ENCODE measurements around the gene TFPI.
"Not testable (repeated sequence)": the region's sequence is repeated elsewhere in the genome, so short reads cannot be mapped to it uniquely, and the experiment has no call there.

Gene TFPI

DNA sequence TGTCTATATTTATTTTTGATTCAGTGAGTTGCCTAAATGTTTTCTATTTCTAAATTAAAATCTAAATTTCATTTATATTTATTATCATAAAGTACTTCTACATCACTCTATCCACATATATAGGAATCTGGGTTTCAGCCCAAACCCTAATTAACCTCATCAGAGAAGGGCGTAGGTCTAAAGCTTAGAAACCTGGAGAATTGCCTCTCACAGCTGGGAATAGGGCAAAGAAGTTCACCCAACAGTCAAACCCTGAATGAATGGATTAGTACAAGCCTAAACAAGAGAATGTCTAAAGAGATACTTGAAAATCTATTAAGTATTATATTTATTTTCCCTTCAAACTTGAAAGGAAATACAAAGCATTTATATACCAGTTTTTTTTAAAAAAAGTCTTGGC lies 26.2 kb downstream of the TFPI start:
- DNase-seq (ENCODE audit: low read depth), result no peak

DNA sequence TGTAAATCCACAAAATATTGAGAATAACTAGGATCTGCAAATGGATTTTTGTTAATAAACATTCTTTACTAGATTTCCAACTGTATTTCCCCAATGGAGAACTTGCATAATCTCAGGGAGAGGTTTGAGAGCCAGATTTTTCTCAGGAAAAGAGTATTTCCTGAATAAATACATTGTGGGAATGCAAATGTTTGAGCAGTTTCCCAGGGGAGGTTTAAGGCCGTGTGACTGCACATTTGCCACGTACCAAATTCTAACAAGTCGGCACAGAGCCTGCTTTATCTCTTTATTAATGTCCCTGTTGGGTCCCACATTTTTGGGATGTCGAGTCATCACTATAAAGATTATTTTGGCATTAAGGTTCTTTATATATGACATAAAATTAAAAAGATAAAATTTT lies 27.0 kb downstream of the TFPI start:
- no peak for DNase-seq (ENCODE audit: low read depth)

DNA sequence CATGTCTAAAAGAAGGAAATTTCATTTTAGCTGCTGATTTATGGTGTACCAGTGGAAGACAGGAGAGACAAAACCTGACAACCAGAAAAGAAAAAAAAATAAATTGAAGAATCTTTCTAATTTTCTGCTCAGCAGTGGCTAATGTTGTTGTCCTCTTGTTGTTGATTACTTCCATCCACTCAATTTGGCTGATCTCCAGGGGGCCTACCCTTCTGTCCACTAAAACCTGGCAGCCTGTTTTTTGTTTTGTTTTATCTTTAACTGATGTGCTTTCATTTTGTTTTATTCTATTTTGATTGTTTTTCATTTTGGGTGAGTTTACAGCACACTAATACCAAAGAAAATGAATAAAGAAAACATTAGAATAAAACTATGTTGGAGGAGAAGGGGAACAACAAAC lies 27.4 kb downstream of the TFPI start:
- no peak for DNase-seq (ENCODE audit: low read depth)

DNA sequence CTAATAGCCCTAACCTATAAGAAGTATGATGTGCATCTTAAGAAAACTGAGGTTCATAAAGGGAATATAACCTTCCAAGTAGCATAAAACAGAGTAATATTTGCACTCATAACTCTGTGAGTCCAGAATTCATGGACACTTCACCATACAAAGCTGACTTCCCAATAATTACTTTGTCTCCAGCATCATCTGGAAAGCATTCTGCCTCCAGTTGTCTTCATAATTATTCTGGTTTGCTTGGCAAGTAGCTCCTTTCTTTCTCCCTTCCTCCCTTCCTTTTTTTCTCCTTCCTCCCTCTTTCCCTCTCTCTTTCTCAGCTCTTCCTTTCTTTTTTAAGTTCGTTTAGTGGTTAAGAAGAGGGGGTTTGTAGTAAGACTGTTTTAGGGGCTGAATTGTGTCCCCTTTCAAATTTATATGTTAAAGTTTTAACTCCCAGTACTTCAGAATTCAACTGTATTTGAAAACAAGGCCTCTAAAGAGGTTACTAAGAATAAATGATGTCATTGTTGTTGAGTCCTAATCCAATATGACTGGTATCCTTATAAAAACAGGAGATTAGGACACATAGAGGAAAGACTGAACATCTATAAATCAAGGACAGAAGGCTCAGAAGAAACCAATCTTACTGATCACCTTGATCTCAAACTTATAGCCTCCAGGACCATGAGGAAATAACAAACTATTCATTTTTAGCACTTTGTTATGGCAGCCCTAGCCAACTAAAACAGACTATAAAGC lies 28.9 kb downstream of the TFPI start:
- DNase-seq (ENCODE audit: low read depth), result no peak

DNA sequence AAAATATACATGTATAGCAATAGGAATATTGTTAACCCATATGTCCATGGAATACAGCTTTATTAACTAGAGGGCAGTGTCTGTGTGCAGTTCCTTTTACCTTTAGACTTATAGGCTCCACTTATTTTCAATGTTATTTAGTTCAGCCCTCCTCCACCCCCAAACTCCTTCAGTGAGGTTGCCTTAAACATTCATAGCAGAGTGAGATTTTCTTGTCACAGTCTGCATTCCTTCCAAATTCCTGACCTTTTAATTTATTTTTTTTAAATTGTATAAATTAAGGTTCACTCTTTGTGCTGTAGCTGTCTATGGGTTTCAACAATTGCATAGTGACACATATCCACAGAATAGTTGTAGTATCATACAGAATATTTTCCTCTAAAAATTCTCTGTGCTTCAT lies 30.9 kb downstream of the TFPI start:
- DNase-seq (ENCODE audit: low read depth), result no peak

DNA sequence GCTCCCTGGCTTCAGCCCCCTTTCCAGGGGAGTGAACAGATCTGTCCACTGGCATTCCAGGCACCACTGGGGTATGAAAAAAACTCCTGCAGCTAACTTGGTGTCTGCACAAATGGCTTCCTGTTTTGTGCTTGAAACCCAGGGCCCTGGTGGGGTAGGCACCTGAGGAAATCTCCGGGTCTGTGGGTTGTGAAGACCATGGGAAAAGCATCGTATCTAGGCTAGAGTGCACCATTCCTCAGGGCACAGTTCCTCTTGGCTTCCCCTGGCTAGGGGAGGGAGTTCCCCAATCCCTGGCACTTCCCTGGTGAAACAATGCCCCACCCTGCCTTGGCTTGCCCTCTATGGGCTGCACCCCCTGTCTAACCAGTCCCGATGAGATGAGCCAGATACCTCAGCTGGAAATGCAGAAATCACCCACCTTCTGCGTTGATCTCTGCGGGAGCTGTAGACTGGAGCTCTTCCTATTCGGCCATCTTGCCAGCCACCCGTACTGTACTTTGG lies 34.1 kb downstream of the TFPI start:
- DNase-seq (ENCODE audit: low read depth), result no peak

DNA sequence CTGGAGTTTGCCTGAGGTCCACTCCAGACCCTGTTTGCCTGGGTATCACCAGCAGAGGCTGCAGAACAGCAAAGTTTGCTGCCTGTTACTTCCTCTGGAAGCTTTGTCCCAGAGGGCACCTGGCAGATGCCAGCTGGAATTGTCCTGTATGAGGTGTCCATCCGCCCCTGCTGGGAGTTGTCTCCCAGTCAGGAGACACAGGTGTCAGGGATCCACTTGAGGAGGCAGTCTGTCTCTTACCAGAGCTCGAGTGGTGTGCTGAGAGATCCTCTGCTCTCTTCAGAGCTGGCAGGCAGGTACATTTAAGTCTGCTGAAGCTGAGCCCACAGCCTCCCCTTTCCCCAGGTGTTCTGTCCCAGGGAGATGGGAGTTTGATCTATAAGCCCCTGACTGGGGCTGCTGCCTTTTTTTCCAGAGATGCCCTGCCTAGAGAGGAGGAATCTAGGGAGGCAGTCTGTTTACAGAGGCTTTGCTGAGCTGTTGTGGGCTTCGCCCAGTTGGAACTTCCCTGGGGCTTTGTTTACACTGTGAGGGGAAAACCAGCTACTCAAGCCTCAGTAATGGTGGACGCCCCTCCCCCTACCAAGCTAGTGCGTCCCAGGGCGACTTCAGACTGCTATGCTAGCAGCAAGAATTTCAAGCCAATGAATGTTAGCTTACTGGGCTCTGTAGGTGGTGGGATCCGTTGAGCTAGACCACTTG lies 34.7 kb downstream of the TFPI start:
- DNase-seq (ENCODE audit: low read depth), result no peak

DNA sequence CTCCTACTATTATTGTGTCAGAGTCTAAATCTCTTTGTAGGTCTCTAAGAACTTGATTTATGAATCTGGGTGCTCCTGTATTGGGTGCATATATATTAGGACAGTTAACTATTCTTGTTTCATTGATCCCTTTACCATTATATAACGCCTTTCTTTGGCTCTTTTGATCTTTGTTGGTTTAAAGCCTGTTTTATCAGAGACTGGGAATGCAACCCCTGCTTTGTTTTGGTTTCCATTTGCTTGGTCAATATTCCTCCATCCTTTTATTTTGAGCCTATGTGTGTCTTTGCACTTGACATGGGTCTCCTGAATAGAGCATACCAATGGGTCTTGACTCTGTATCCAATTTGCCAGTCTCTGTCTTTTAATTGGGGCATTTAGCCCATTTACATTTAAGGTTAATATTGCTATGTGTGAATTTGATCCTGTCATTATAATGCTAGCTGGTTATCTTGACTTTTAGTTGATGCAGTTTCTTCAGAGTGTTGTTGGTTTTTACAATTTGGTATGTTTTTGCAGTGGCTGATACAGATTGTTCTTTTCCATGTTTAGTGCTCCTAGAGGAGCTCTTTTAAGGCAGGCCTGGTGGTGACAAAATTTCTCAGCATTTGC lies 36.4 kb downstream of the TFPI start:
- DNase-seq (ENCODE audit: low read depth), result not testable (repeated sequence)

DNA sequence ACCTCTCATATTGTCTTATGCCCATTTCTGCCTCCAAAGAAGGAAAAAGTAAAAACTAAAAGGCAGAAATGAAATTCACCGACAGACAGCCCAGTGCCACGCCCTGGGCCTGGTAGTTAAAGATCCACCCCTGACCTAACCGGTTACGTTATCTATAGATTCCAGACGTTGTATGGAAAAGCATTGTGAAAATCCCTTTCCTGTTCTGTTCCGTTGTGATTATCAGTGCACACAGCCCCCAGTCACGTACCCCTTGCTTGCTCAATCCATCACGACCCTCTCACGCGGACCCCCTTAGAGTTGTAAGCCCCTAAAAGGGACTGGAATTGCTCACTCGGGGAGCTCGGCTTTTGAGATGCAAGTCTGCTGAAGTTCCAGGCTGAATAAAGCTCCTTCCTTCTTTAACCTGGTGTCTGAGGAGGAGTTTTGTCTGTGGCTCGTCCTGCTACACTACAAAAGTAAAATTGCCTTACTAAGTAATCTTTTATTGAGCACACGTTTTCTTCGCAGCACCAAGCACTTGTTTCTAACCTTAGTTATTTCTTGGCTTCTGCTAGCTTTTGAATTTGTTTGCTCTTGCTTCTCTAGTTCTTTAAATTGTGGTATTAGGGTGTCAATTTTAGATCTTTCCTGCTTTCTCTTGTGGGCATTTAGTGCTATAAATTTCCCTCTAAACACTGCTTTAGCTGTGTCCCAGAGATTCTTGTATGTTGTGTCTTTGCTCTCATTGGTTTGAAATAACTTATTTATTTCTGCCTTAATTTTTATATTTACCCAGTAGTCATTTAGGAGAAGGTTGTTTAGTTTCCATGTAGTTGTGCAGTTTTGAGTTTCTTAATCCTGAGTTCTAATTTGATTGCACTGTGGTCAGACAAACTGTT lies 37.4 kb downstream of the TFPI start:
- DNase-seq (ENCODE audit: low read depth), result not testable (repeated sequence)

DNA sequence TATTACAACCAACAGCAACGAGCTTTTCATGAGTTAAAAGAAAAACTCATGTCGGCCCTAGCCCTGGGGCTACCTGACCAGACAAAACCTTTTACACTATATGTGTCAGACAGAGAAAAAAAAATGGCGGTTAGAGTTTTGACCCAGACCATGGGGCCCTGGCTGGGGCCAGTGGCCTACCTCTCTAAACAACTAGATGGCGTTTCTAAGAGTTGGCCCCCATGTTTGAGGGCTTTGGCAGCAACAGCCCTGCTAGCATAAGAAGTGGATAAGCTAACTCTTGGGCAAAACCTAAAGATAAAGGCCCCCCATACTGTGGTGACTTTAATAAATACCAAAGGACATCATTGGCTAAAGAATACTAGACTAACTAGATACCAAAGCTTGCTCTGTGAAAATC lies 39.3 kb downstream of the TFPI start:
- DNase-seq (ENCODE audit: low read depth), result no peak

DNA sequence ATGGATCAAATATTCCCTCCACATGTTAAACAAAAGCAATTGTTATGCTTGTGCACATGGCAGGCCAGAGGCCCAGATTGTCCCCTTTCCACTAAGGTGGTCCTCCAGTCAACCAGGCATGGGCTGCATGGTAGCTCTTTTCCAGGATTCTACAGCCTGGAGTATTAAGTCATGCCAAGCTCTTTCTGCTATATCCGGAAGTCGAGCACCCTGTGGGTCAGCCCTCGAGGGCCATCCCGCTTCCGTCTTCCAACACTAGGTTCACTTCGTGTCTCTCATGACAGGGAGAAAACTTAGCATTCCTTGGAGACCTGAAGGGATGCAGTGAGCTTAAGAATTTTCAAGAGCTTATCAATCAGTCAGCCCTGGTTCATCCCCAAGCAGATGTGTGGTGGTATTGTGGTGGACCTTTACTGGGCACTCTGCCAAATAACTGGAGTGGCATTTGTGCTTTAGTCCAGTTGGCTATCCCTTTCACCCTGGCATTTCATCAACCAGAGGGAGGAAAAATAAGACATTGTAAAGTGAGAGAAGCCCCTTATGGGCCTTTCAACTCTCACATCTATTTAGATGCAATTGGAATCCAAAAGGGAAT lies 39.9 kb downstream of the TFPI start:
- DNase-seq (ENCODE audit: low read depth), result not testable (repeated sequence)

DNA sequence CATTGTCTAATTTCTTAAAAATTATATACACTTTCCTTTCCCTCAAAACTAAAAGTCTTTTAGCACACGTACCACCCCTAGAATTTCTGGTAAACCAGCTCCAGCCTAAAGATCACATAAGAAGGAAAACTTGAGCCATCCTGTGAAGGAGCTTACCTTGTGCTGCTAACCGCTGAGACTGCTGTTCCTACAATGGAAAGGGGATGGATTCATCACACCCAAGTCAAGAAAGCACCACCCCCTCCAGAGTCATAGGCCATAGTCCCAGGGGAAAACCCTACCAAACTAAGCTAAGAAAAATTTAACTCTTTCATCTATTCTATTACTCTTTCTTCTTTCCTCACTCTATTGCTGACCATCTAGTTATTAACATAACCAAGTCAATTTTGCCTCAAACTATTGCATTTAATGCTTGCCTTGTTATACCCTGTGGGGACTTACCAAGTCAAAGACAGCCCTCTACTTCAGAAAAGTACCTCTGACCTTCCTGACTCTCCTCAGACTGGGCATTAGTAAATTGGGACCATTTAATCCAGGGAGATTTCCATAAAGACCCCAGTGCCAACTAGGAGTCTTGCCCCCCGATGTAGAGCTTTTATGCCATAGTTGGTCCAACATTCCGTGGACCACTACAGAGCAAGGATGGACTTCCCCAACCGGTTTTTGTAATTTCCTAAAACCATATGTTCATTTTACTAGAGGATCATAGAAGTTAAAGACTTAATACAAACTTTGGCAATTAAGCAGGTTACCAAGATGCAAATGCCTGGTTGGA lies 40.6 kb downstream of the TFPI start:
- DNase-seq (ENCODE audit: low read depth), result not testable (repeated sequence)

DNA sequence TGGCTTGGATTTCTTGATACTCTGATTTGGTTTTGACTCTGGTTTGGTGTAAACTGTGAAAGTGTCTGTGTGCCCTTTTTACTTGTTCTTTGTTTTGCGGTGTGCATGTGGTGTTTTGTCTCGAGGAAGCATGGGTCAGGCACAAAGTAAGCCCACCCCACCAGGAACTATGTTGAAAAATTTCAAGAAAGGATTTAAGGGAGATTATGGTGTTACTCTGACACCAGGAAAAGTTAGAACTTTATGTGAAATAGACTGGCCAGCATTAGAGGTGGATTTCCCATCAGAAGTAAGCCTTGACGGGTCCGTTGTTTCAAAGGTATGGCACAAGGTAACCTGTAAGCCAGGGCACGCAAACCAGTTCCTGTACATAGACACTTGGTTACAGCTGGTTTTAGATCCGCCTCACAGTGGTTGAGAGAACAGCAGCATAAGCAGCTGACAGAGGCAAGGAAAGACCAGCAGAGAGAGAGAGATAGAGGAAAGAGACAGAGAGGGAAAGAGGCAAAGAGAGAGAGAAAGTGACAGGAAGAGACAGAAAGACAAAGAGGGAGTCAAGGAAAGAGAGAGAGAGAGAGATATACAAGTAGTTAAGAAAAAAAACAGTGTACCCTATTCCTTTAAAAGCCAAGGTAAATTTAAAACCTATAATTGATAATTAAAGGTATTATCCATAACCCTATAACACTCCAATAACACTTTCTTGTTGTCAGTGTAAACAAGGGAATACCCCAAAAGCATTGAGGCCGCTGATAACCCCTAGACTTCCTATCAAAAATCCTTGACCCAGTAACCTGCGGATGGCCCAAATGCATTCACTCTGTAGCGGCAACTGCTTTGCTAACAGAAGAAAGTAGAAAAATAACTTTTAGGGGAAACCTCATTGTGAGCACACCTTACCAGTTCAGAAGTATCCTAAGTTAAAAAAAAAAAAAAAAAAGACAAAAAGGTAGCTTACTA lies 42.6 kb downstream of the TFPI start:
- no peak for DNase-seq (ENCODE audit: low read depth)

DNA sequence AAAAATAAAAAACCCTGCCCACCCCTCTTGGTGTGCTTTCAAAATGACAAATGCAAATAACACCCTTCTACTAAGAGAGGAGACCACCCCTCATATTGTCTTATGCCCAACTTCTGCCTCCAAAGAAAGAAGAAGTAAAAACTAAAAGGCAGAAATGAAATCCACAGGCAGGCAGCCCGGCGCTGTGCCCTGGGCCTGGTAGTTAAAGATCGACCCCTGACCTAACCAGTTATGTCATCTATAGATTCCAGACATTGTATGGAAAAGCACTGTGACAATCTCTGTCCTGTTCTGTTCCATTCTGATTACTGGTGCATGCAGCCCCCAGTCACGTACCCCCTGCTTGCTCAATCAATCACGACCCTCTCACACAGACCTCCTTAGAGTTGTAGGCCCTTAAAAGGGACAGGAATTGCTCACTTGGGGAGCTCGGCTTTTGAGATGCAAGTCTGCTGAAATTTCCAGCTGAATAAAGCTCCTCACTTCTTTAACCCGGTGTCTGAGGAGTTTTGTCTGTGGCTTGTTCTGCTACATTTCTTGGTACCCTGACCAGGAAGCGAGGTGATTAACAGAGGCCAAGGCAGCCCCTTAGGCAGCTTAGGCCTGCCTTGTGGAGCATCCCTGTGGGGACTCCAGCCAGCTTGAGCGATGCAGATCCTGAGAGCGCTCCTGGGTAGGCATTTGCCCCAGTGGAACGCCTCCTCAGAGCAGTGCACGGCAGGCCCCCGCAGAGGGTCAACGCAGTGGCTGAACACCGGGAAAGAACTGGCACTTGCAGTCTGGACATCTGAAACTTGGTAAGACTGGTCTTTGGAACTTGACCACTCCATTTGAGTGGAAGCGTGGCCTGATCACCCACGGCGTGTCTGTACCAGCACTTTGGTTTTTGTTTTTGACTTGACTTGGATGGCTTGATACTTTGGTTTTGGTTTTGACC lies 43.5 kb downstream of the TFPI start:
- DNase-seq (ENCODE audit: low read depth), result not testable (repeated sequence)

DNA sequence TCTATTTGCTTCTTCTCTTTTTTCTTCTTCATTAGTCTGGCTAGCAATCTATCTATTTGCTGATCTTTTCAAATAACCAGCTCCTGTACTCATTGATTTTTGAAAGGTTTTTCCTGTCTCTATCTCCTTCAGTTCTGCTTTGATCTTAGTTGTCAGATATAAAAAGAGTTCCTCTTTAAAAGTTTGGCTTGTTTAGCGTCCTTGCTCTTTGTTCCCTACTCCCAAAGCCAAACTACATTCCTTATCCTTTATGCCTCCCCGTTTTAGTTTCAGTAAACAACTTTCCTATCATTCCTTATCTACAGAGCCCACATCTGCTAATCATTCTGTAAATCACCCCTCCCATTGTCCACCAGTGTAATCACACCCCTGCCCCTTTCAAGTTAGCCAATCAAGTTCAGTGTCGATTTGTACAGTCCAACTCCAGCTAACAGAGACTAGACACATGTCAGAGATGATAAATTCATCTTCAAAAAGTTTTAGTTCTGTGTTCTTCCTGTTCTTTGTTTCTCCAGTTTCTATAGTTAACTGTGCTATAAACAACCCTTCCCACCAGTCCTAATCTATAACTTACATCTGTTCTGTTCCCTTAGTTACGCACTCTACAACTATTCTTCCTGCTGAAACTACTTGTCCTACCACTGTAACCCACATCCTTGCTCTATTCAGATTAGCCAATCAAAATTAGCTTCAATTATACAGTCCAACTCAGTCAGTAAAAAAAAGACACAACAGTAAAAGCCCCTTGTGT lies 44.4 kb downstream of the TFPI start:
- DNase-seq (ENCODE audit: low read depth), result no peak

DNA sequence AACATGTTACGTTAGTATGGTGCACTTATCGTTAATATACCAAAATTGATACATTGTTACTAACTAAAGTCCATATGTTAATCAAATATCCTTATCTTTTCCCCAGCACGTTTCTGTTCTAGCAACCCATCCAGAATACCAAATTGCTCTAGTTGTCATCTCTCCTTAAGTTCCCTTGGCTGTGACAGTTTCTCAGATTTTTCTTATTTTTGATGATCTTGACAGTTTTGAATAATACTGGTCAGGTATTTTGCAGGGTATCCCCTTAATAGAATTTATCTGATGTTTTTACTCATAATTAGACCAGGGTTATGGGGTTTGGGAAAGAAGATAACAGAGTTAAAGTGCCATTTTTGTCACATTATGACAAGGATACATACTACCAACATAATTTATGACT lies 47.8 kb downstream of the TFPI start:
- no peak for DNase-seq (ENCODE audit: low read depth)

DNA sequence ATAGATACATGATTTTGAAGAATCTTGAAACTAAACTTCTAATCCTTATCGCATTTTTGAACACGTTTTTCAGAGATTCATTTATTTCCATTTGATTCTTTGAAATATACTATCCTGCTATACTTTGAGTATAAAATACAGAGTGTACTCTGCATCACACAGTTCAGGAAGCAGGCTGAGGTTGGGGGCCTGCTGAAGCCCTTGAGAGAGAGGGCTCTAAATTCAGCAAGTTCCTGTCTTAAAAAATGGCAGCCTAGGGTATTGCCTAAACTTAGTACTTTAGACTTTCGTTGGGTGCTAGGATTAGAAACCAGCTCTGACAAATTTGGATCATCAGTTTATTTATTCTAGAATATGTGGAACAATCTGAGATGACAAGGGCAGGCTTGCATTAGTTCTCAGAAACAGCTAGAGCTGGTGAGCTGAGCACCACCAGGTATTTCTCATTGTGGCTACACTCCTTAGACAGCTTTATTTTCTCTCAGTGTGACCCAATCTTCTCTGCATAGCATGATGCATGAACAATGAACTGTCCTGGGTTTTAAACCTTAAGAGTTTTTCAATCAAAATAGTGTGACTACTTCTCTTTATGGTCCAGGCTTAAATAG lies 49.1 kb downstream of the TFPI start:
- DNase-seq (ENCODE audit: low read depth), result no peak
